ENCODE measurements around the gene RPL13.

The RPL13 gene

DNA sequence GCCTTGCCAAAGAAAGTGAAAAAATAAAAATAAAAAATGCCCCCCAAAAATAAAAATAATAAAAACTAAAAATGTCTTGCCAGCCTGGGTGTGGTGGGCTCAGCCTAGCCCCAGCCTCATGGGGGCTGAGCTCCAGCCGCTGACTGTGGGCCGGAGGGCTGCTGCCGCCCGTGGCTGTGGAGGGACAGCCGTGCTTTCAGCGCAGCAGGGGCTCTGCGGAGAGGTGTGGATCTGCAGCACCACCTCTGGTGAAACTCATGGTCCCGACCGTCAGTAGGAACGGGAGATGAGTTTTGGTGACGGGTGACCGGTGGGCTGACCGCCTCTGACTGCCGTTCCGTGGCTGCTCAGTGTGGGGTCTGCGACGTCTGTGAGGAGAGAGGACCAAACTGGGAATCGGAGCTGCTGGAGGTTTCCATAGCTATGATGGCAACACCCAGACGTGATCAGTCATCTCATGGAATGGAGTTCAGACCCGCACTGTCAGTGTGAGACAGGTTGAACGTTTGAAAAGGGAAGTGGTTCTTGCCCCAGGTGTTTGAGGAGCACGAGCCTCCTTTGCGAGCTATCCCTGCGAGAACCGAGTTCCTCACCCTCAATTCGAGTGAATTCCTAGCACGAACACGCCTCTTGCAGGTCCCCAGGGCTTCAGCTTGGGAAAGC, 12.0 kb upstream of the RPL13 start:
- Histone ChIP-seq H4K20me1 (ENCODE audit: control insufficient read depth, insufficient read depth, low read depth, low read length) (no peaks in the 10 kb centered on the region), H3K4me3 (ENCODE audit: low read length) (no peak overlapping the region), H3F3A (ENCODE audit: control insufficient read depth, insufficient read depth) (no peaks in the 10 kb centered on the region), H3K27me3 (ENCODE audit: control insufficient read depth, low read length) (no peaks in the 10 kb centered on the region), H3K9me2 (replicated peaks; ENCODE audit: control insufficient read depth, low read length) (no peaks in the 10 kb centered on the region), H3K4me1 (ENCODE audit: control insufficient read depth, low read length) (peaks cover 7% of the 10 kb centered on the region), H3K36me3 (ENCODE audit: control insufficient read depth, low read length) (peaks cover 46% of the 10 kb centered on the region), H3K4me2 (ENCODE audit: low read length) (no peak overlapping the region), H3K27ac (ENCODE audit: low read depth, low read length) (peak overlapping the region; percentile 32; the same call in 1 of the 2 replicates), H3K9me3 (ENCODE audit: control insufficient read depth, insufficient read depth, low read length) (no peaks in the 10 kb centered on the region), H3K79me2 (ENCODE audit: control insufficient read depth, low read length) (no peaks in the 10 kb centered on the region)
- TF ChIP-seq, protein P1, sequence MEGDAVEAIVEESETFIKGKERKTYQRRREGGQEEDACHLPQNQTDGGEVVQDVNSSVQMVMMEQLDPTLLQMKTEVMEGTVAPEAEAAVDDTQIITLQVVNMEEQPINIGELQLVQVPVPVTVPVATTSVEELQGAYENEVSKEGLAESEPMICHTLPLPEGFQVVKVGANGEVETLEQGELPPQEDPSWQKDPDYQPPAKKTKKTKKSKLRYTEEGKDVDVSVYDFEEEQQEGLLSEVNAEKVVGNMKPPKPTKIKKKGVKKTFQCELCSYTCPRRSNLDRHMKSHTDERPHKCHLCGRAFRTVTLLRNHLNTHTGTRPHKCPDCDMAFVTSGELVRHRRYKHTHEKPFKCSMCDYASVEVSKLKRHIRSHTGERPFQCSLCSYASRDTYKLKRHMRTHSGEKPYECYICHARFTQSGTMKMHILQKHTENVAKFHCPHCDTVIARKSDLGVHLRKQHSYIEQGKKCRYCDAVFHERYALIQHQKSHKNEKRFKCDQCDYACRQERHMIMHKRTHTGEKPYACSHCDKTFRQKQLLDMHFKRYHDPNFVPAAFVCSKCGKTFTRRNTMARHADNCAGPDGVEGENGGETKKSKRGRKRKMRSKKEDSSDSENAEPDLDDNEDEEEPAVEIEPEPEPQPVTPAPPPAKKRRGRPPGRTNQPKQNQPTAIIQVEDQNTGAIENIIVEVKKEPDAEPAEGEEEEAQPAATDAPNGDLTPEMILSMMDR (IDR thresholded peaks at IDR 0.05; ENCODE audit: low read depth, low read length, poor library complexity, severe bottlenecking): no peak
- no peak for TF ChIP-seq EZH2phosphoT487 (IDR thresholded peaks at IDR 0.05; ENCODE audit: borderline replicate concordance, low read length)

DNA sequence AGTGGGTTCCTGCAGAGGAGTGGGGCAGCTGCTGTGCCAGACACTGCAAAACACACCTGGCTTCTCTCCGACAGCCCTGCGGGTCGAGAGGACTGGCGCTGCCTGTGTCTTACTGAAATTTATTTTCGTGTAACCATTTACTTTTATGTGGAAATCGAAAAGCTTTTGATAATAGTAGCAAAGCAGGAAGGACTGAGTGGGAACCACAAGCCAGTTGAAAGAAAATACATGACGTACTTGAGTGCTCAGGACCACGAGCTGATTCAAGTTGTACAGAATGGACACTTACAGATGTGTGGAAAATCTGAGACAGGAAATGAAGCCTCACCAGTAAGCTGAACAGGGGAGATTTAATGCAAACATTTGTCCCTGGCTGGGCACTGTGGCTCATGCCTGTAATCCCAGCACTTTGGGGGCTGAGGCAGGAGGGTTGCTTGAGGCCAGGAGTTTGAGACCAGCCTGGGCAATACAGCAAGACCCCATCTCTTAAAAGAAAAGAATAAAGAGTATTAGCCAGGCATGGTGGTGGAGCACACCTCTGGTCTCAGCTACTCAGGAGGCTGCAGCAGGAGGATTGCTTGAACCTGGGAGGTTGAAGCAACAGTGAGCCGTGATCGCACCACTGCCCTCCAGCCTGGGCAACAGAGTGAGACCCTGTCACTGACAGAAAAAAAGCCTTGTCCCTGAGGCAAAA, 11.3 kb upstream of the RPL13 start:
- no peaks in the 10 kb centered on the region for H3F3A ChIP-seq (ENCODE audit: control insufficient read depth, insufficient read depth)
- H4K20me1 ChIP-seq (ENCODE audit: control insufficient read depth, insufficient read depth, low read depth, low read length): no peaks in the 10 kb centered on the region
- H3K4me2 ChIP-seq (ENCODE audit: low read length): no peak overlapping the region
- peak overlapping the region; percentile 32; the same call in 1 of the 2 replicates for H3K27ac ChIP-seq (ENCODE audit: low read depth, low read length)
- H3K27me3 ChIP-seq (ENCODE audit: control insufficient read depth, low read length): no peaks in the 10 kb centered on the region
- TF ChIP-seq EZH2phosphoT487 (IDR thresholded peaks at IDR 0.05; ENCODE audit: borderline replicate concordance, low read length): no peak
- TF ChIP-seq, protein P1 (IDR thresholded peaks at IDR 0.05; ENCODE audit: low read depth, low read length, poor library complexity, severe bottlenecking): no peak
- peaks cover 50% of the 10 kb centered on the region for H3K36me3 ChIP-seq (ENCODE audit: control insufficient read depth, low read length)
- no peak overlapping the region for H3K4me3 ChIP-seq (ENCODE audit: low read length)
- H3K79me2 ChIP-seq (ENCODE audit: control insufficient read depth, low read length): no peaks in the 10 kb centered on the region
- H3K4me1 ChIP-seq (ENCODE audit: control insufficient read depth, low read length): peaks cover 7% of the 10 kb centered on the region
- H3K9me3 ChIP-seq (ENCODE audit: control insufficient read depth, insufficient read depth, low read length): no peaks in the 10 kb centered on the region
- no peaks in the 10 kb centered on the region for H3K9me2 ChIP-seq (replicated peaks; ENCODE audit: control insufficient read depth, low read length)

GRCh38 chr16:89550421-89551007, 10.0 kb upstream of the RPL13 start:
- Histone ChIP-seq H3K36me3 (ENCODE audit: control insufficient read depth, low read length) (peaks cover 44% of the 10 kb centered on the region), H3K79me2 (ENCODE audit: control insufficient read depth, low read length) (no peaks in the 10 kb centered on the region), H3K9me2 (replicated peaks; ENCODE audit: control insufficient read depth, low read length) (no peaks in the 10 kb centered on the region), H4K20me1 (ENCODE audit: control insufficient read depth, insufficient read depth, low read depth, low read length) (no peaks in the 10 kb centered on the region), H3K4me3 (ENCODE audit: low read length) (no peak overlapping the region), H3K4me1 (ENCODE audit: control insufficient read depth, low read length) (peaks cover 7% of the 10 kb centered on the region), H3K27ac (ENCODE audit: low read depth, low read length) (no peak overlapping the region), H3K9me3 (ENCODE audit: control insufficient read depth, insufficient read depth, low read length) (no peaks in the 10 kb centered on the region), H3K4me2 (ENCODE audit: low read length) (no peak overlapping the region), H3K27me3 (ENCODE audit: control insufficient read depth, low read length) (no peaks in the 10 kb centered on the region), H3F3A (ENCODE audit: control insufficient read depth, insufficient read depth) (no peaks in the 10 kb centered on the region)
- TF ChIP-seq, protein P1 (IDR thresholded peaks at IDR 0.05; ENCODE audit: low read depth, low read length, poor library complexity, severe bottlenecking): no peak
- no peak for TF ChIP-seq EZH2phosphoT487 (IDR thresholded peaks at IDR 0.05; ENCODE audit: borderline replicate concordance, low read length)
